ENCODE data around the gene SIDT2.
"Not testable (repeated sequence)": the region's sequence is repeated elsewhere in the genome, so short reads cannot be mapped to it uniquely, and the experiment has no call there.

SIDT2 gene

DNA sequence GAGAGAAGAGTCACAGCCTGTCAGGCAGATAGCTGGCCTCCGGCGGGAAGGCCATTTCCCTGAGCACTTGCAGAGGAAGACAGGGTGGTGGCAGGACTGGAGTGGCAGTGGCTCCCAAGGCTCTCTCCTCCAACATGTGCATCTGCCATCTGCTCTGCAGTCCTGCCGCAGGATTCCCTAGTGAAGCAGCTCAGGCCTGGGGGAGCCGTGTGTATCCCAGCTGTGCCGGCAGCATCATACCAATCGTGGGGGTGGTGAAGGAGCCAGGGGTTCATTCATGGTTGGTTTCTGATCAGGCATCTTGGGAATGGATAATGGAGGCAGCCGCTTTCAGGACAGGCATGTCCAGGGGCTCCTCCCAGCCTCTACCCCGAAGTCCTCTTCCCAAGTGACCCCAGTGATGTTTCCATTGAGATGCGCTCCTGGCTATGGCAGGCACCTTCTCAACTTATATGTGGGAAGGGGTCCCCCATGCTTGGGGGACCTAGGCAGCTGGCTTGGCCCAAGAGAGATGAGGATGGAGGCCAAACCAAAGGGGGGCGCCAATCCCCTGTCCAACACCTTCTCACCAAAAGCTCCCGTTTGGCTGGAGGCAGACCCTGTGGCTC, 26.8 kb downstream of the SIDT2 start:
- DNase-seq, result no peak

DNA sequence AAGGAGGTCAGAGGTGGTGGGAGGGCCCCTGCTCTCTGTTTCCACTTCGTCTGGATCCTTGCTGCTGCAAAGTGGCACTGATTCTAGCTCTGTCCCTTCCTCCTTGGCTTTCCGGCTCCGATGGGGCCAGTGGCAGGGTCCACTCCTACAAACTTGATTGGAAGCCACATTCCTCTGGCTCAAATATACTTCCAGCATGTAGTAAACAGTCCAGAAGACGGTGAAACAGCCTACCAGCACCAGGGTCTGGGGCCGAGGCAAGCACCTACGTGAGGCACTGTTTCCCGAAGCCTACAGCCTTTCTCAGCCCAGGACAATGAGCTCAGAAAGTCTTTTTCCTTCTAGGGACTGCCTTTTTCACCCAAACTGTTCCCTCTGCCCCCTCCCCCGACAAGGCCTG, 27.6 kb downstream of the SIDT2 start:
- not testable (repeated sequence) for DNase-seq

DNA sequence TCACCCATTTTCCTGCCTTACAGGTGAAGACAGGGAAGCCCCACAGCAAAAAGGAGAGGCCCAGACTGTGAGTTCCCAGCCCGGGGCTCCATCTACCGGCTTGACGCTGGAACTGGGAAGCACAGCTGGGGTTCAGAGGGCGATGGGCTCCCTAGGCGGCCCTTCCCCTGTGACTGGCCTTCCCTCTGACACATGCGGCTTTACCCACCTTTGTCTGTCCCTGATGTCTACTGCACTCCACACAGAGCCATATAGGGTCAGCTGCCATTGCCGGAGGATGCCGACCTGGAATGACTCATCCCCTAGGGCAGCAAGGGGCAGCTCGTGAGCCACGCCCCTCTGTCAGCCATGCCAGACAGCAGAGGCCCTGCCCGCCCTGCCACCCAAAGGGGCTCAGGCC, 28.3 kb downstream of the SIDT2 start:
- DNase-seq, result not testable (repeated sequence)

DNA sequence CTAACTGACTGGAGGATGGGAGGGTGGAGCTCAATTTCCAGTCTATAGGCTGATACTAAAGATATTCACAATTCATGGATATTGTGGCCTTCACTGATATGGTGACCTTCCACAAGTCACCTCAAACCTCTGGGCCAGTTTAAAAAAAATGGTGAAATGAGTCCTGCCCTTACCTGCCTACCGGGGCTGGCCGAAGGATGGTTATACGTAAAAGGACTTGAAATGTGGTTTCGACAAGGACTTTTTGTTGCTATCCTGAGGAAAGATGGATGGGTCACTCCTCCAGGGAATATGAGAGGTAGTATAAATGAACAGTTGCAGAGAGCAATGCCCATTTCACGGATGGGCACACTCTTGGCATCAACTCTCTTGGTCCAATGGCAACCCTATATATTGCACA, 28.9 kb downstream of the SIDT2 start:
- DNase-seq, result not testable (repeated sequence)

DNA sequence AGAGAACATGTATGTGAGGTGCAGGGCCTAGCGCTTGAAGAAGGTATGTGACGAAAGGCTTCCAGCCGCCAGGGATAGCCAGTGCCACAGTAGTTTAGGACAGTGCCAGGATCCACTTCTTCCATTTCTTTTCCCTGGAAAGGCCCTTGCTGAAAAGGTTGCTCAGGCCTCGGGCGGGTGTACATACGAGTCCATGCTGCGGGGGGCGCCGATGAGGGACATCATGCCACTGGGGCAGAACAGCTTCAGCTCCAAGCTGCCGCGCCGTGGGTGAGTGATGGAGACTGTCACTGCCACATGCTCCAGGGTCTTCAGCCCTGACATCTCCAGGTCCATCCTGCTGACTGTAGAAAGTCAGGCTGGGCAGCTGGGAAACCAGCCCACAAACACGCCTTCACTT, 30.2 kb downstream of the SIDT2 start:
- not testable (repeated sequence) for DNase-seq

DNA sequence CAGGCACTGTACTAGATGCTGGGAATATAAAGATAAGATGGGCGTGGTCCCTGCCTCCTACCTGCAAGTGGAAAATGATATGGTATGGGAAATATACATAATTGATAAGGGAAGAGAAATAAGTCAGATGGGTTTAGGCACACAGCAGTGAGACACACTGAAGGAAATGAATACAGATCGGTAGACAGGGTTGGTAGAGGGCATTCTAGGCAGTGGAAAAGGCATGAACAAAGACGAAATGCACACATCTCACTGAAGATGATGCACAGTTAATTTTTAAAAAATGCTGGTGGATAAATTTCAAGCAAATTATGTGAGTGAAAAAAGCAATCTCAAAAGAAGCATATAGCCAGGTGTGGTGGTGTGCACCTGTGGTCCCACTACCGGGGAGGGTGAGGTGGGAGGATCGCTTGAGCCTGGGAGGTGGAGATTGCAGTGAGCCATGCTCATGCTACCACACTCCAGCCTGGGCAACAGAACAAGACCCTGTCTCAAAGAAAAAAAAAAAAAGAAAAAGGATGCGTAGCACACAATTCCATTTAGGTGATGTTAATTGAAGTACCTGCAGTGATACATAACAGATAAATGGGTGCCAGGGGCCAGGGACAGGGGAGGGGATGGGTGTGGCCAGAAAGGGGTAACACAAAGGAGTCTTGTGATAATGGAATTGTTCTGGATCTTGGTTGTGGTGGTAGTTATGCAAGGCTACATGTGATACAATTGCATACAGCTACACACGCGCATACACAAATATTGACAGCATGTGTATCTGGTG, 31.0 kb downstream of the SIDT2 start:
- not testable (repeated sequence) for DNase-seq

DNA sequence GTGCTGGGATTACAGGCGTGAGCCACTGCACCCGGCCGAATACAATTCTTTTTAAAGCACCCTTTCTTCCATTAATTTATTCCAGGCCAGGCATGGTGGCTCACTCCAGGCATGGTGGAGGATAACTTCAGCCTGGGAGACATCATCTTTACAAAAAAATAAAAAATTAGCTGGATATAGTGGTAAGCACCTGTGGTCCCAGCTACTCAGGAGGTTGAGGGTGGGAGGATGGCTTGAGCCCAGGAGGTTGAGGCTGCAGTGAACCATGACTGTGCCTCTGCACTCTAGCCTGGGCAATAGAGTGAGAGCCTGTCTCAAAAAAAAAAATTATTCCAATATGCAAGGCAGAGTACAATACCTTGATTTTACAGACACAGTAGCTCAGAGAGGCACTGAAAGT, 32.1 kb downstream of the SIDT2 start:
- no peak for DNase-seq

DNA sequence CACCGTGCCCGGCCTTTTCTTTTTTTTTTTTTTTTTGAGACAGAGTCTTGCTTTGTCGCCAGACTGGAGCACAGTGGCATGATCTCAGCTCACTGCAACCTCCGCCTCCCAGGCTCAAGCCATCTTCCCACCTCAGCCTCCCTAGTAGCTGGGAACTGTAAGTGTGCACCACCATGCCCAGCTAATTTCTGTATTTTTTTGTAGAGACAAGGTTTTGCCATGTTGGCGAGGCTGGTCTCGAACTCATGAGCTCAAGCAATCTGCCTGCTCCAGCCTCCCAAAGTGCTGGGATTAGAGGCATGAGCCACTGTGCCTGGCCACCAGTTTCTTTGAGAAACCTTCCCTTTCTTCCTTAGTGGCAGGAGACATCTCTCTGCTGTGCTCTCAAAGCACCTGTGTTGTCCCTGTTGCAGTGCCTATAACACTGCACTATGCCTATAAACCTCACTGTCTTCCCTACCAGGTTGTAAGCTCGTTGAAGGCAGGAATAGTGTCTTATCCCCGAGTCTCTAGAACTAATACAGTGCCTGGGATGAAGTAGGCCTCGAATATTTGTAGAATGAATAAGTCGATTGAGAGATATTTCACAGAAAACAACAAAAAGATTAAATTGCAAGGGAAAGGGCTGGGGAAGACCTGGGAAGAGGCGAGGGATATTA, 34.3 kb downstream of the SIDT2 start:
- no peak for DNase-seq

DNA sequence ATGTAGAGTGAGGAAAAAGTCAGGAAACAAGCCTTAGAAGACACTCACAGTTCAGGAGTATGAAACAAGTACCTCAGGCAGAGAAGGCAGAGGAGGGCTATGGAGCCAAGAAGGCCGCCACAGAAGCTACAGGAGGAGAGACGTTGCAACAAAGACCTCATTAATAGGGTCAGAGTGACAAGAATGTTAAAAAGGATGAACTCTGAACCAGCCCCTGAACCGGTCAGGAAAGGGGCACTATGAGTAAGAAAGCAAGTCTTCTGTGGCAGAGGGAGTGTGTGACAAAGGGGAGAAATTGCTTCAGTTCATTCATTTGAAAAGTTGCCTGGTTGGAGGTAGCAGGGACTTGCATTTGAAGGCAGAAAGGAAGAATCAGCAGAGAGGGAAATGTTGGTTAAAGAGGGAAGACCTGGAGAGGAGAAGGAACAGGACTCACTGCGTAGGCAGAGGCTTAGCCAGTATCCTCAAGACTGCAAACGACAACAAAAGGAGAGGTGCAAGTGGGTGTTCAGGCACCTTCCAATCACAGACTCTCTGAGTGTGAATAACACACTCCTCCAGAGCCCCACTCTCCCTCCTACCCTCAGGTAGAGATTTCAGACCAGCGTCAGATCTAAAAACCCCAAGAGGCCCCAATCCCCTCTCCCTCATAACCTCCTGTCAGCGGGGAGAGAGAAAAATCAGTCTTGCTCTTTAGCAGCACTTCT, 36.0 kb downstream of the SIDT2 start:
- no peak for DNase-seq

DNA sequence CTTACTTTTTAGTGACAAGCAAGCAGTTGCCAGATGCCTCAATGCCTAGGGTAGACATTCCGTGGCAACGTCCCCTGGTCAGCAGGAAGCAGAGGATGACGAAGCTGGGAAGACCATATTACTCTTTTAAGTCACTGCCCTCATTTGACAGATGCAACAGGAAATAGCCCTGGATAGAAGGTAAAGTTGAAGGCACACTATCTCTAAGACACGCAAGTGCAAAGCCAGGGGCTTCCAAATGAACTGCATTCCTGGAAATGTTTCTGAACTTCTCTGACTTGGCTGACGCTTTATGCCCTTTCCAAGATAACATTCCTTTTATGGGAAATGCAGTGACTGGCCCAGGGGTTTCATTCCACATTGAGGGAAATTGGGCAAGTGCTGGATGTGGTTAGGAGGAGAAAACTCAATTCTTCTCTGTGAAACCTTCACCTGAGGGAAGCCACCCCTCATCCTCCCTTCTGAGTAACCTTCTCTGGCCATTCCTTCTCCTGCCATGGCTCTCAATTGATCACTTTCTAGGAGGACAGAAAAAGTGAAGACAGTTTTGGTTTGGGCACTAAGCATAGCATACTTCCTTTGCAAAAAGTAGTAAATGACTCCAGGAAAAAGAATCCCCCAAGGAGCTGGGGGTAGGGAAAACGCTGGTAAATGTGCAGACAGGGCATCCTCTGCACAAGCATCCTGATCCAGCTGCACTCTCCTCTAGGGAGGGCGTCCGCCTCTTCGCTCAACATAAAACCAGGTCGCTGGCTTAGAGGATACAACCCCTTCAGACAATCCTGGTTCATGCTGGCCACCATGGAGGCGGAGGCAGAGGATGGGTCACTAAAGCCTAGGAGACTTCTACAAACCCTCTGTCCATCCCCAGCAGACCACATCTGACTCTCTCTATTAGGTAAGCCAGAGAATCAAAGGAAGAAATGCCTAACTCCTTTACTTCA, 38.9 kb downstream of the SIDT2 start:
- no peak for DNase-seq

DNA sequence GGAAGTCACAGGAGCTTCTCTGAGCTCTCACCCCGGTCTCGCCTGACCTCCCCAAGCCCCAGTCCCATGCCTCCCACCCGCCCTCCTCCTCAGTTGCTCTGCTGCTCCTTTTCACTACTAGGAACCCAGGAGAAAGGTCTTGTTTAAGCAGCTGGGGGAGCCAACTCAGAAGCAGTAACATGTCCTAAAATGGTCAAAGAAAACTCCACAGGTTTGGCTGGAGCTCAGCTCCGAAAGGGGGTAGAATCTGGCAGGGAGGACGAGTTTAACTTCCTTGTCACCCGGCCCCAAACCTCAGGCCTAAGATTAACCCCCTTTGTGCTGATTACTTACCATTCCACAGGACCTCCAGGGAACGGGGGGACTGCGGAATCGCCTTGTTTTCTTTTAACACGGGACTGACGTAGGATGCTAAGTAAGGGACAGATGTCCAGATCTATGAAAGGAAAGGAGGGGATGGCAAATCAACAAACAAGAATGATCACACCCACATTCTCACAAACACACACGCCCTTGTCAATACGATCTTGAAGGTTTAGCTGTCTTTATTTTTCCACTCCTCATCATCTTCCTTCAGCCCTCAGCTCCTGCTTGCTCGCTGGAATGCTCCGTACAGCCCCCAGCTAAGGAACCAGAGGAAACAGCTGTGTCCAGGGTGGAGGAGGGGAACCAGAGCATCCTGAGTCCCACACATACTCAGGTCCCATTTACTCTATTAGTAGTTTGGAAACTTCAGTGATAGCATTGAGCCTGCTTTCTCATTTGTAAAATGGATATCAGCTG, 39.8 kb downstream of the SIDT2 start:
- DNase-seq, result no peak

DNA sequence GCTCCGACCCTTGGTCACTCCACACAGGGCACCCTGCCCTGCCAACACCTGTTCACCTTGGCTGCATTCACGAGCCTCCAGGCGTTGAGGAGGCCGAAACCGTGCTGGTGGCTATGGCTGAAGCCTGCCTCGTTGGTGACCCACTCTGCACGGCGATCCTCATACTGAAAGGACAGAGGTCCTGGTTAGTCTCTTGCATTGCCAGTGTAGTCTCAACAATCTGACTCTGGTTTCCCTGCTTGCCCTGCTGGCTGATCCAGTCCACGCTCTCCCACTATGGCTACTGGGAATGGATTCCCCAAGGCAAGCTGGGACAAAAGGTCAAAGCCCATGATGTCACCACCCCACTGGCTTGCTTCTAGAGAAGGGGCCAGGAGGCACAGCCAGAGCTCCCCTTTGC, 40.5 kb downstream of the SIDT2 start:
- no peak for DNase-seq

DNA sequence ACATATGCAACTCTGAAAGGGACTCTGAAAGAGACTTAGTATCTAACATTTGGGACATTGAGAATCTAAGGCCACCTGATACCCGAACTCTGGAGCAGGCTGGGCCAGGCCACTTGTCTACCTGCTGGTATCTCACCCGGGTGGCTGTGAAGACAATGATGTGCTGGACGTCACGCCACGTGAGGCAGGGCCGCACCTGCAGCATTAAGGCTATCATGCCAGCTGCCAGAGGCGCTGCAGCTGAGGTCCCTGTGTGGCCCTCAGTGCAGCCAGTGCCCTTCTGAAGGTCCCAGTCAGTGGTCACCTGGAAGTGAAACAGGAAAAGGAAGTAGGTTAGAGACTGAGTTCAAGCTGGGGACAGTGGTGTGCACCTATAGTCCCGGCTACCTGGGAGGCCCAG, 40.9 kb downstream of the SIDT2 start:
- DNase-seq, result no peak

DNA sequence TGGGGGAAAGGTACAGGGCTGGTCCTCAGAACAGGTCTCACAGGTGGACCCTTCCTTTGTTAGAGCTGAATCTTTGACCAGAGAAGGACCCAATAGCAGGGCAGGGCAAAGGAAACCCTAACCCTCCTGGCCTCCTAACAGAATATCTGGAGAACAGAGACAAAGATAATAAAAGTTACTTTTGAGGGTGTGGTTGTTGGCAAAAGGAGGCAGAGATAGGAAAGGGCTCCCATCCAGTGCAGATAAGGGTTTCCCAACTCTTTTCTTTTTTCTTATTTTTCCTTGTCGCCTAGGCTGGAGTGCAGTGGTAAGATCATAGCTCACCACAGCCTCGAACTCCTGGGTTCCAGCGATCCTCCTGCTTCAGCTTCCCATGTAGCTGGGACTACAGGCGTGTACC, 41.5 kb downstream of the SIDT2 start:
- no peak for DNase-seq

DNA sequence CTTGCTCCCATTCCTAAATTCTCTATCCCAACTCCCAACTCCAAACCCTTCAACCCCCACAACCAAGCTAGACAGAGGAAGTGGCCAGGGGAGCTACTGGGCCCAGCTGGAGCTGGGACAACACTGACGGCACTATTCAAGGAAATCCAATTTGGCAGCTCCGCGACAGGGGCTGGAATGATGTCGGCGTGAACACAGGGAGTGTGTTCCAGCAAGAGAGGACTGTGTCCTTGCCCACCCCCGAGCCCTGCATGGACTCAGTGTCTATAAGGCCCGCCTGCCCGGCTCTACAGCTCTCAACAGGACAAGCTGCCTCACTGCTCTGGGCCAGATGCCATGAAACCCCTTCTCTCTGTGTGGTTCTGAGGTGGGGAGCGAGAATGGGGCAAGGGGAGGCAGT, 42.0 kb downstream of the SIDT2 start:
- no peak for DNase-seq

DNA sequence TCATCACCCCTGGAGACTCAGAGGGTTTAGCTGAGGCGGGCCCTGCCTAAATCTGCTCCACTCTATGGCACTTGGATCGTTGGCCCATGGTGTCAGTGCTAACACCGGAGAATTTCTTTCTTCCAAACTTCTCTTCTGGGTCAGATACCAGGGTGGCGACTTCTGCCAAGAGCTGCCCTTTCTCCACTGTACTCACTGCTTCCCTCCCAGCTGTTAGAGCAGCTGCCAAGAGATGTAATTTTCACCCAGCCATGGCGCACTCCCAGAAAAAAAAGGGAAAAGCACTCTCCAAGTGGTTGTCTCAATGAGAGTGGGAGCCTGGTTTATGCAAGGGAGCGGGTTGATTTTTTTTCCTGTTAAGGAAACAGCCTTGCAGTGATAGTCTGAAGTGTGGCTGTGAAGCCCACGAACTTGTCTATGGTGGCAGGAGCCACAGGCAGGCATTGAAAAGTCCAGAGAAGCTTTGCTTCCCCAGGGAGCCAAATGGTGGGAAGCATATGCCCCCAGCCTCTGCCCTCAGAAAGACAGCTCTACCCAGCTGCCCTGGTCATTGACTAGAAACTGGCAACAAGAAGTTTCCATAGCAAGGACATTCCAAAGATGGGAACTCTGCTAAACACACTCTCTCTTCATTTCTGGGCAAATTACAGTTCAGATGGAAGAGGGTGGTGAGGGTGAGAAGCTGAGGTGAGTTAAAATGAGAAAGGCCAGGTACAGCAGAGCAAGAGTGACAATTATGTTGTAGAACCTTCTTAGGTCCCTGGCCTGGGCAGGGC, 42.6 kb downstream of the SIDT2 start:
- DNase-seq, result no peak

DNA sequence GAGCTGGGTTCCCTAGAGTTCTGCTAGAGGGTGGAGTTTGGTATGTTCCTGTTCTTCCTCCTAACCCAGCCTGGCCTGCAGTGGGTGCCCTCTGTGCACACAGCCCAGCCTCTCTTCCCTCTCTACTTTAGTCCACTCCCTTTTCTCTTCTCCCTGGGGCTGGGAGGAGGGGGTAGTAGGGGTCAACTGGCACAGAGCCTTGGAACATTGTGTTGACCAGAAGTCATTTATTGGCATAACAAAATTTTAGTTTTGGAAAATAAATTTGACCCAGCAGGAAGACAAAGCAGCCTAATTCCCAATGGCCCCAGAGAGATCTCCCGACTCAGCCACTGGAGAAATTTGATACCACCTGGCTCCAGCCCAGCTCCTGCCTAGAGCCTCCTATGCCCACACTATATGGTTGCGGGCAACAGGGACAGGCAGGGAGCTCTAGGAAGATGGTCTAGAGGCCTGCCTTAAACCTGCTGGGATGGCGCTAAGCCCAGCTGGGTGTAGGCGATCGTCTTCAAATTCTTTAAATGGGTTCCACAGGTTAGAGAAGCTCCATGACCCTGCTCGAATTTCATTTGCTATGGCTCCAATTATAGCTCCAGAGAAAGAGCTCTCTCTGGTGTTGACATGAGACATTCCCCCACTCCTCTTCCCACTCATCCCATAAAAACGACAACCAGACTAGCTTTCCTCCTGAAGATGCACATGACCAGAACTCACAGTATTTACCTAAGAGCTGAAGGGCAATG, 43.4 kb downstream of the SIDT2 start:
- DNase-seq, result no peak

DNA sequence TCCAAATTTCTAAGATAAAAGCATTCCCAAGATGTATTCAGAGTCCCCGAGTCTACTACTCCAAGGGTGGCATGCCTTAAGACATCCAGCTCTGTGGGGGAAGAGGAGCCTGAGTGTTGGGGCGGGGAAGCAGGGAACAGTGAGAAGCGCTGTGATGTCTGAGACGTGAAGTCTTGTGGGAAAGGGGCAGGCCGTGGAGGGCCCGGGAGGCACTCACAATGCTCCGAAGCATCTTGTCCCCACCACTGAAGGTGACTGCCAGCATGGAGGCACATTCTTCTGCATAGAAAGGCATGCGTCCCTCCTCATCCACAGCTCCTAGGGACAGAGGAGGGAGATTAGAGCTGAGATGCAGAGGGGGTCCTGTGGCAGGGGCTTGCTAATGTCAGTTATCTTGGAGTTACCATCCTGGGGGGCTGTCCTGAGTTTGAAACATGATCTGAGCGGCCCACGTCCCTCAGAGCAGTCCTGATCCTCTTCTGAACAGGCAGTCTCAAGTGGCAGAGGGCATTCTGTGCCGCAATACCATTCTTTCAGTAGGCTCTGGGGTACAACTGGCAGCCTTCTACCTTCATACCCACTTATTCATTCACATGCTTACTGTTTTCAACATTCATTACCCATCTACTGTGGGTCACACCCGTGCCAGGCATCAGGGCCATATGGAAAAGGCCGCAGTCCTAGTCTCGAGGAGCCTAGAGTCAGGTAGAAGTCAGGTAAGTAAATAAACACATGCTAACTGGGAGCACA, 44.6 kb downstream of the SIDT2 start:
- no peak for DNase-seq

All from activated CD4-positive, alpha-beta T cell treated with anti-CD3 and anti-CD28 coated beads, Interleukin-2, Interleukin-6, amounts not matched to agents 100 ng/mL and 50 ng/mL, durations not matched to agents 16 hours and 8 hours (primary cell).